H1 (cell line): ENCODE measurements around the gene B3GALT6. TPM values are rescaled to one million over a fixed set of nuclear protein-coding genes. Genes with fewer than 3 reads are reported as not detected.

ENCODE experiments used
- CTCF ChIA-PET: fragments of 300-600 bp; sonication (Branson Sonifier 250); formaldehyde crosslinking; loops from one replicate; lab custom pipeline; 2021; ENCODE audit not compliant: partially characterized antibody; lab: Charles Lee
- POLR2A ChIA-PET: fragments of 300-600 bp; sonication (Branson Sonifier 250); formaldehyde crosslinking; loops from one replicate; lab custom pipeline; 2021; ENCODE audit warnings: inconsistent platforms; ENCODE audit not compliant: partially characterized antibody; lab: Charles Lee
- DNase-seq, 2 experiments: peaks; one replicate each; pipeline versions ENCODE4 v3.0.0 to v3.0.0-alpha.2; 2010 to 2022; ENCODE audit warnings: low spot score in 2 of 2, low read depth in 1 of 2, mixed read lengths in 1 of 2
- FAIRE-seq: peaks from 2 replicates; lab custom pipeline; 2011; peaks lifted over from hg19 to GRCh38; lab: Jason Lieb, UNC
- H2AFZ ChIP-seq: 2 replicates; pipeline ENCODE4 v1.8.1; 2012; ENCODE audit warnings: low read length, inconsistent platforms
- H2AK5ac ChIP-seq: 2 replicates; pipeline ENCODE4 v1.6.1; 2013; ENCODE audit warnings: low read depth, low read length
- H2BK120ac ChIP-seq: replicated peaks from 2 replicates; pipeline ENCODE3; 2013; ENCODE audit warnings: low read depth, low read length, inconsistent platforms
- H2BK12ac ChIP-seq: 2 replicates; pipeline ENCODE4 v1.6.1; 2013; ENCODE audit warnings: low read depth, low read length
- H2BK15ac ChIP-seq: 2 replicates; pipeline ENCODE4 v1.6.1; 2013; ENCODE audit warnings: low read length
- H2BK20ac ChIP-seq: 2 replicates; pipeline ENCODE4 v1.6.1; 2013; ENCODE audit warnings: low read length
- H2BK5ac ChIP-seq: 2 replicates; pipeline ENCODE4 v1.6.1; 2013; ENCODE audit warnings: low read depth, low read length
- H3K14ac ChIP-seq: 2 replicates; pipeline ENCODE4 v1.6.1; 2013; ENCODE audit warnings: inconsistent platforms; ENCODE audit not compliant: insufficient read length
- H3K18ac ChIP-seq: 2 replicates; pipeline ENCODE4 v1.6.1; 2013; ENCODE audit warnings: low read length; ENCODE audit errors: extremely low read depth
- H3K23ac ChIP-seq: 2 replicates; pipeline ENCODE4 v1.6.1; 2013; ENCODE audit warnings: inconsistent platforms; ENCODE audit not compliant: insufficient read length
- H3K23me2 ChIP-seq: 2 replicates; pipeline ENCODE4 v1.6.1; 2013; ENCODE audit warnings: low read depth, low read length
- H3K27ac ChIP-seq: 2 replicates; pipeline ENCODE4 v1.6.1; 2011; ENCODE audit warnings: low read depth, low read length, inconsistent platforms
- H3K27me3 ChIP-seq, 4 experiments: replicated peaks in 1 of 4; 1 replicate in 1 of 4; 2 replicates in 3 of 4; pipeline versions ENCODE4 v1.6.1 to v1.8.1; 2011 to 2013; ENCODE audit warnings: low read length in 3 of 4, mild to moderate bottlenecking in 3 of 4, inconsistent platforms in 2 of 4, mixed read lengths in 2 of 4, moderate library complexity in 1 of 4; ENCODE audit not compliant: control insufficient read depth in 3 of 4, insufficient read depth in 3 of 4; ENCODE audit errors: extremely low read depth in 1 of 4
- H3K36me3 ChIP-seq, 4 experiments: 2 replicates each; pipeline versions ENCODE4 v1.6.1 to v1.8.1; 2011 to 2013; ENCODE audit warnings: mild to moderate bottlenecking in 4 of 4, low read length in 3 of 4, moderate library complexity in 2 of 4, control low read depth in 1 of 4, inconsistent platforms in 1 of 4; ENCODE audit not compliant: insufficient read depth in 4 of 4, control insufficient read depth in 2 of 4
- H3K4ac ChIP-seq: replicated peaks from 2 replicates; pipeline ENCODE3; 2013; ENCODE audit warnings: low read length, low read depth, mixed read lengths, inconsistent platforms; ENCODE audit not compliant: insufficient read length
- H3K4me1 ChIP-seq, 4 experiments: replicated peaks in 1 of 4; 1 replicate in 1 of 4; 2 replicates in 3 of 4; pipeline versions ENCODE4 v1.6.1 to v1.8.1; 2011 to 2013; ENCODE audit warnings: low read length in 3 of 4, inconsistent platforms in 2 of 4, mixed read lengths in 1 of 4; ENCODE audit not compliant: insufficient read depth in 4 of 4, control insufficient read depth in 3 of 4
- H3K4me2 ChIP-seq, 2 experiments: 2 replicates each; pipeline versions ENCODE4 v1.6.1 to v1.8.1; 2011 to 2013; ENCODE audit warnings: low read depth in 2 of 2, low read length in 2 of 2, control low read depth in 1 of 2, inconsistent platforms in 1 of 2, mild to moderate bottlenecking in 1 of 2; ENCODE audit not compliant: insufficient read depth in 1 of 2
- H3K4me3 ChIP-seq, 4 experiments: fragments of 200-600, 300-600 bp in 1 of 4; sonication (generic), shearing (Covaris generic), sonication (Bioruptor Twin) in 1 of 4; 2 replicates each; pipeline versions ENCODE4 v1.5.1 to v1.8.1; 2011 to 2016; ENCODE audit warnings: low read length in 4 of 4, low read depth in 3 of 4, control low read depth in 2 of 4, inconsistent platforms in 2 of 4, mild to moderate bottlenecking in 2 of 4, mixed read lengths in 1 of 4, moderate library complexity in 1 of 4; ENCODE audit not compliant: insufficient read depth in 2 of 4; ENCODE audit errors: extremely low read depth in 1 of 4
- H3K56ac ChIP-seq: replicated peaks from 2 replicates; pipeline ENCODE3; 2013; ENCODE audit warnings: low read depth, mild to moderate bottlenecking, mixed read lengths, low read length, inconsistent platforms; ENCODE audit not compliant: insufficient read length
- H3K79me1 ChIP-seq: 2 replicates; pipeline ENCODE4 v1.6.1; 2013; ENCODE audit warnings: low read depth, low read length, control low read depth
- H3K79me2 ChIP-seq, 2 experiments: 2 replicates each; pipeline versions ENCODE4 v1.6.1 to v1.8.1; 2012 to 2013; ENCODE audit warnings: low read length in 2 of 2, mild to moderate bottlenecking in 2 of 2, inconsistent platforms in 1 of 2; ENCODE audit not compliant: insufficient read depth in 2 of 2, control insufficient read depth in 1 of 2
- H3K9ac ChIP-seq, 4 experiments: replicated peaks in 1 of 4; 1 replicate in 1 of 4; 2 replicates in 3 of 4; pipeline versions ENCODE4 v1.6.1 to v1.8.1; 2011 to 2013; ENCODE audit warnings: low read depth in 3 of 4, low read length in 3 of 4, control low read depth in 2 of 4, mild to moderate bottlenecking in 2 of 4, moderate library complexity in 2 of 4, inconsistent platforms in 1 of 4; ENCODE audit errors: extremely low read depth in 1 of 4
- H3K9me3 ChIP-seq, 2 experiments: 2 replicates each; pipeline versions ENCODE4 v1.6.1 to v1.8.1; 2012 to 2013; ENCODE audit warnings: mild to moderate bottlenecking in 2 of 2, moderate library complexity in 2 of 2, control low read depth in 1 of 2, inconsistent platforms in 1 of 2, low read depth in 1 of 2, low read length in 1 of 2, mixed read lengths in 1 of 2; ENCODE audit not compliant: insufficient read depth in 2 of 2
- H4K20me1 ChIP-seq, 2 experiments: replicated peaks in 1 of 2; 2 replicates each; pipeline versions ENCODE3 to v1.8.1; 2011 to 2013; ENCODE audit warnings: inconsistent platforms in 2 of 2, low read length in 2 of 2, mild to moderate bottlenecking in 1 of 2; ENCODE audit not compliant: insufficient read depth in 2 of 2, control insufficient read depth in 1 of 2
- H4K5ac ChIP-seq: 2 replicates; pipeline ENCODE4 v1.6.1; 2013; ENCODE audit warnings: low read length, low read depth, mixed read lengths, inconsistent platforms; ENCODE audit not compliant: insufficient read length
- H4K8ac ChIP-seq: 2 replicates; pipeline ENCODE4 v1.8.0; 2013; ENCODE audit warnings: mild to moderate bottlenecking, moderate library complexity, low read length, inconsistent platforms; ENCODE audit not compliant: insufficient read depth; ENCODE audit errors: extremely low read depth
- H4K91ac ChIP-seq: replicated peaks from 2 replicates; pipeline ENCODE3; 2013; ENCODE audit warnings: low read length, mixed read lengths, inconsistent platforms; ENCODE audit not compliant: insufficient read length
- CBX8 ChIP-seq: fragments of 300-800, 300-1000 bp; sonication (generic); IDR thresholded peaks from 2 replicates; pipeline ENCODE4 v1.7.1; 2016; ENCODE audit warnings: low read depth, low read length, borderline replicate concordance
- CHD2 ChIP-seq: IDR thresholded peaks from 2 replicates; pipeline ENCODE4 v1.6.1; 2012; ENCODE audit warnings: low read length, improper control_type of control experiment
- CREB1 ChIP-seq: IDR thresholded peaks from 2 replicates; pipeline ENCODE4 v1.6.1; 2012; ENCODE audit warnings: inconsistent platforms
- CTBP2 ChIP-seq: IDR thresholded peaks from 2 replicates; pipeline ENCODE4 v1.7.0; 2011; ENCODE audit warnings: borderline replicate concordance, mild to moderate bottlenecking, moderate library complexity, mixed read lengths, low read length; ENCODE audit not compliant: insufficient read depth, insufficient read length
- JUN ChIP-seq: IDR thresholded peaks from 2 replicates; pipeline ENCODE4 v1.6.1; 2011; ENCODE audit warnings: low read depth, mild to moderate bottlenecking, improper control_type of control experiment, low read length
- MAX ChIP-seq: IDR thresholded peaks from 2 replicates; pipeline ENCODE4 v1.6.1; 2012; ENCODE audit warnings: inconsistent platforms
- RXRA ChIP-seq: IDR thresholded peaks from 2 replicates; pipeline ENCODE4 v1.6.1; 2011; ENCODE audit warnings: low read depth, mild to moderate bottlenecking, low read length, moderate library complexity; ENCODE audit not compliant: insufficient read depth
- YY1 ChIP-seq: IDR thresholded peaks from 2 replicates; pipeline ENCODE4 v1.6.1; 2011; ENCODE audit warnings: low read depth, mild to moderate bottlenecking, low read length
- WGBS, 2 experiments: shearing (Covaris generic) in 1 of 2; methylation state at CpG; one replicate each; pipeline versions ENCODE4 v1.1.6 to v1.1.7; 2013 to 2015; ENCODE audit warnings: low lambda C conversion rate in 2 of 2, mixed read lengths in 2 of 2, inconsistent platforms in 1 of 2, low coverage in 1 of 2, missing lambda C conversion rate in 1 of 2; ENCODE audit not compliant: insufficient replicate concordance in 2 of 2, insufficient coverage in 1 of 2, insufficient read length in 1 of 2; ENCODE audit errors: extremely low coverage in 1 of 2, missing lambda C conversion rate in 1 of 2; 5-methylcytosine and 5-hydroxymethylcytosine counted together
- polyA plus RNA-seq, 7 experiments: library from polyadenylated mRNA; depleted of rRNA in 3 of 7; stranded (reverse) in 5 of 7; unstranded in 2 of 7; fragments of >200 nt in 5 of 7; fragments of 200-250 nt in 2 of 7; gene quantifications; 1 replicate in 5 of 7; 2 replicates in 1 of 7; 4 replicates in 1 of 7; pipeline versions ENCODE4 v1.2.1 to v1.2.3, GENCODE V29; 2011 to 2013; ENCODE audit warnings: missing spikeins in 2 of 7, mixed read lengths in 2 of 7
- total RNA-seq: library from RNA; stranded (reverse); fragmentation: NEBNext Ultra II Directional; extraction: Animal tissue kit (Norgen Biotek cat#: 25700); gene quantifications from 2 replicates; pipeline ENCODE4 v1.2.1, GENCODE V29; 2021
- TF ChIP-seq, protein P1 (sequence below): IDR thresholded peaks from 2 replicates; pipeline ENCODE4 v1.6.1; 2012; ENCODE audit warnings: inconsistent platforms
- TF ChIP-seq, protein P2 (sequence below): IDR thresholded peaks from 2 replicates; pipeline ENCODE4 v1.6.1; 2011; ENCODE audit warnings: low read length, improper control_type of control experiment

The B3GALT6 gene
- total and polyA plus RNA-seq, 2 of the 8 experiments (the other 6 are each of a cell fraction or from before 2014, with no cell fraction given), result 18.4 to 20.4 TPM

DNA sequence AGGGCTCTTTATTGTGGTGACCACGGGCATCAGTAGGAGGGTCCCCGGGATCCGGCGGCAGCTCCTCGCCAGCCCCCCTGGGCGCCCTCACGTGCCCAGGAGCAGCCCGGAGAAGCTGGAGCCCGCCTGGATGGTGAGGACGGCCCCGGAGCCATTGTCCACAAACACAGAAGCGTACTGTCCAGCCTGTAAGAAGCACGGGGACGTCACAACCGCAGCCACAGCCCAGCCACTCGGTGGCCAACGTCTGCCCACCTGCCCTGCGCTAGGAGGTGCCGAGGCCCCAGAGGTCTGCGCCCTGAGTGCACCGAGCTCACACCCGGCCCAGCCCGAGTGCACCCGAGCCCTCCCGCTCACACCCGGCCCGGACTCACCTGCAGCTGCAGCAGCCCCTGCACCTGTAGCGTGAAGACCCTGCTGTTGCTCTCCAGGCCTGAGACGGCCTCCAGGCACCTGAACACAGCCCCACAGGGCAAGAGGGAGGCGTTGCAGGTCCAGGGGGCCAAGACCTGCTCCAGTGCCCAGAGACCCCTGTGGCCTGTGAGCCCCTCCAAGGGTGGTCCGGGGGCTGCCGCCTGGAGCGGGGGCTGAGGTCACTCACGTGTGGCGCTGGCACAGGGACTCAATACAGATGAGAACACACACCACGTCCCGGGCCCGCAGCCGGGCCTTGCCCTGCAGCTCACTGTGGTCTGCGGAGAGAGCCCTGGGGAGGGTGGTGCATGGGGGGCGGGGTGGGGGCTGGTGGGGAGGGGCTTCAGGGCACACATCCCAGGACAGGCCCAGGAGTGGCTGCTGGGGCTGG lies 10.6 kb downstream of the B3GALT6 start:
- H2AK5ac ChIP-seq, result no peak overlapping the region
- 90% methylated on average over 27 of the region's 41 CpGs; no CpG with 5 or more reads in 1 of the 2 experiments for WGBS, 2 experiments
- H2BK5ac ChIP-seq, result no peak overlapping the region
- H2AFZ ChIP-seq, result no peak overlapping the region
- H3K4me3 ChIP-seq, result no peak overlapping the region
- FAIRE-seq (no peak), DNase-seq (no peak)
- H4K5ac ChIP-seq, result no peak overlapping the region
- no peaks in the 10 kb centered on the region; the same call in 1 of the 2 replicates for H3K23me2 ChIP-seq
- H3K56ac ChIP-seq, result no peak overlapping the region
- H3K9ac ChIP-seq, result no peak overlapping the region; a peak in 1 of 7 replicates
- CTCF ChIA-PET, result interaction anchor here (0.6 to 1.3 kb wide), 2 partner anchors 16 to 35 kb away, joined by 3 read pairs; no protein-coding TSS in a partner anchor
- peaks cover 2 to 19% (median 11%) of the 10 kb centered on the region in 4 experiments; a peak in 6 of 7 replicates for H3K27me3 ChIP-seq
- H4K91ac ChIP-seq, result no peak overlapping the region
- POLR2A ChIA-PET, result interaction anchor here (0.7 to 2.4 kb wide), 5 partner anchors 9 to 74 kb away, joined by 3 to 12 read pairs (median 3); partner anchors contain the start of genes B3GALT6 and SDF4
- peaks cover 0 to 10% (median 1%) of the 10 kb centered on the region in 4 experiments; a peak in 5 of 7 replicates for H3K4me1 ChIP-seq
- H3K36me3 ChIP-seq, result no peaks in the 10 kb centered on the region
- no peak overlapping the region for H3K4ac ChIP-seq
- no peak overlapping the region for H3K14ac ChIP-seq
- no peak overlapping the region; the same call in 1 of the 2 replicates for H4K8ac ChIP-seq
- H4K20me1 ChIP-seq, result peaks cover 4 to 6% of the 10 kb centered on the region in 2 experiments
- no peaks in the 10 kb centered on the region for H3K9me3 ChIP-seq
- H2BK15ac ChIP-seq, result no peak overlapping the region
- no peak overlapping the region for H3K23ac ChIP-seq
- no peak overlapping the region for H2BK120ac ChIP-seq
- no peak overlapping the region for H3K4me2 ChIP-seq
- H2BK20ac ChIP-seq, result no peak overlapping the region
- H3K79me2 ChIP-seq, result no peaks in the 10 kb centered on the region; a peak in 1 of 4 replicates
- H2BK12ac ChIP-seq, result no peak overlapping the region
- no peak overlapping the region for H3K27ac ChIP-seq
- no peaks in the 10 kb centered on the region for H3K79me1 ChIP-seq
- H3K18ac ChIP-seq, result no peak overlapping the region
- TF ChIP-seq, protein P1, sequence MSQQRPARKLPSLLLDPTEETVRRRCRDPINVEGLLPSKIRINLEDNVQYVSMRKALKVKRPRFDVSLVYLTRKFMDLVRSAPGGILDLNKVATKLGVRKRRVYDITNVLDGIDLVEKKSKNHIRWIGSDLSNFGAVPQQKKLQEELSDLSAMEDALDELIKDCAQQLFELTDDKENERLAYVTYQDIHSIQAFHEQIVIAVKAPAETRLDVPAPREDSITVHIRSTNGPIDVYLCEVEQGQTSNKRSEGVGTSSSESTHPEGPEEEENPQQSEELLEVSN, result no peak
- TF ChIP-seq CBX8 (no peak), RXRA (no peak), YY1 (no peak), MAX (no peak), CHD2 (no peak), CREB1 (no peak), CTBP2 (no peak), JUN (no peak)
- TF ChIP-seq, protein P2, sequence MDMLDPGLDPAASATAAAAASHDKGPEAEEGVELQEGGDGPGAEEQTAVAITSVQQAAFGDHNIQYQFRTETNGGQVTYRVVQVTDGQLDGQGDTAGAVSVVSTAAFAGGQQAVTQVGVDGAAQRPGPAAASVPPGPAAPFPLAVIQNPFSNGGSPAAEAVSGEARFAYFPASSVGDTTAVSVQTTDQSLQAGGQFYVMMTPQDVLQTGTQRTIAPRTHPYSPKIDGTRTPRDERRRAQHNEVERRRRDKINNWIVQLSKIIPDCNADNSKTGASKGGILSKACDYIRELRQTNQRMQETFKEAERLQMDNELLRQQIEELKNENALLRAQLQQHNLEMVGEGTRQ, result no peak
